H9 (cell line): ENCODE data around the gene ITGAE. TPM values are rescaled to one million over a fixed set of nuclear protein-coding genes. Genes with fewer than 3 reads are reported as not detected.

Experiments used
- DNase-seq: peaks from one replicate; pipeline ENCODE4 v3.0.0-alpha.2; 2017
- H2AFZ ChIP-seq: one replicate; pipeline ENCODE4 v1.6.1; 2013; ENCODE audit warnings: mild to moderate bottlenecking, low read length, control low read depth, moderate library complexity
- H2AK5ac ChIP-seq: 2 replicates; pipeline ENCODE4 v1.6.1; 2013; ENCODE audit warnings: low read length, control low read depth, mixed read lengths; ENCODE audit not compliant: insufficient read length
- H2BK120ac ChIP-seq: one replicate; pipeline ENCODE4 v1.6.1; 2013; ENCODE audit warnings: low read depth, mild to moderate bottlenecking, low read length, control low read depth, inconsistent platforms; ENCODE audit not compliant: poor library complexity, severe bottlenecking
- H2BK12ac ChIP-seq: 2 replicates; pipeline ENCODE4 v1.6.1; 2013; ENCODE audit warnings: low read length, control low read depth, mixed read lengths, low read depth; ENCODE audit not compliant: insufficient read length
- H2BK15ac ChIP-seq: 2 replicates; pipeline ENCODE4 v1.6.1; 2013; ENCODE audit warnings: low read depth, low read length, control low read depth
- H2BK20ac ChIP-seq: one replicate; pipeline ENCODE4 v1.6.1; 2013; ENCODE audit warnings: low read depth, mild to moderate bottlenecking, low read length, control low read depth, inconsistent platforms; ENCODE audit not compliant: poor library complexity, severe bottlenecking
- H2BK5ac ChIP-seq: 2 replicates; pipeline ENCODE4 v1.6.1; 2013; ENCODE audit warnings: low read length, control low read depth, mixed read lengths; ENCODE audit not compliant: insufficient read length
- H3K14ac ChIP-seq: 2 replicates; pipeline ENCODE4 v1.6.1; 2013; ENCODE audit warnings: low read length, control low read depth; ENCODE audit not compliant: insufficient read depth
- H3K18ac ChIP-seq: 2 replicates; pipeline ENCODE4 v1.6.1; 2013; ENCODE audit warnings: low read depth, mild to moderate bottlenecking, mixed read lengths, low read length, control low read depth; ENCODE audit not compliant: insufficient read length
- H3K23ac ChIP-seq: 2 replicates; pipeline ENCODE4 v1.6.1; 2013; ENCODE audit warnings: low read length, control low read depth, mixed read lengths, low read depth; ENCODE audit not compliant: insufficient read length
- H3K23me2 ChIP-seq: 2 replicates; pipeline ENCODE4 v1.6.1; 2013; ENCODE audit warnings: low read depth, mild to moderate bottlenecking, mixed read lengths, low read length, control low read depth; ENCODE audit not compliant: insufficient read length, poor library complexity, severe bottlenecking
- H3K27ac ChIP-seq: 2 replicates; pipeline ENCODE4 v1.5.1; 2013; ENCODE audit warnings: low read length, control low read depth, mixed read lengths, low read depth; ENCODE audit not compliant: insufficient read length
- H3K27me3 ChIP-seq: 2 replicates; pipeline ENCODE4 v1.6.1; 2013; ENCODE audit warnings: low read length, control low read depth, inconsistent platforms; ENCODE audit not compliant: insufficient read depth
- H3K4ac ChIP-seq: 2 replicates; pipeline ENCODE4 v1.6.1; 2013; ENCODE audit warnings: low read depth, mild to moderate bottlenecking, control low read depth, inconsistent platforms, low read length, moderate library complexity
- H3K4me1 ChIP-seq: 2 replicates; pipeline ENCODE4 v1.6.1; 2013; ENCODE audit warnings: low read length, control low read depth, inconsistent platforms; ENCODE audit not compliant: insufficient read depth
- H3K4me2 ChIP-seq: 2 replicates; pipeline ENCODE4 v1.6.1; 2013; ENCODE audit warnings: low read length, control low read depth, mixed read lengths; ENCODE audit not compliant: insufficient read length, insufficient read depth
- H3K56ac ChIP-seq: 2 replicates; pipeline ENCODE4 v1.6.1; 2013; ENCODE audit warnings: low read depth, mild to moderate bottlenecking, mixed read lengths, low read length, control low read depth; ENCODE audit not compliant: insufficient read length
- H3K79me1 ChIP-seq: 2 replicates; pipeline ENCODE4 v1.6.1; 2013; ENCODE audit warnings: low read depth, mild to moderate bottlenecking, moderate library complexity, low read length, control low read depth, inconsistent platforms; ENCODE audit not compliant: insufficient read depth, poor library complexity, severe bottlenecking
- H3K79me2 ChIP-seq: 2 replicates; pipeline ENCODE4 v1.6.1; 2013; ENCODE audit warnings: low read length, control low read depth, inconsistent platforms; ENCODE audit not compliant: insufficient read depth
- H3K9ac ChIP-seq: 2 replicates; pipeline ENCODE4 v1.6.1; 2013; ENCODE audit warnings: low read length, control low read depth, mixed read lengths; ENCODE audit not compliant: insufficient read length; ENCODE audit errors: extremely low read depth
- H3K9me3 ChIP-seq: one replicate; pipeline ENCODE4 v1.6.1; 2013; ENCODE audit warnings: low read depth, low read length, inconsistent platforms; ENCODE audit not compliant: control insufficient read depth
- H3T11ph ChIP-seq: one replicate; pipeline ENCODE4 v1.6.1; 2013; ENCODE audit warnings: mild to moderate bottlenecking, low read length, control low read depth, inconsistent platforms
- H4K20me1 ChIP-seq: one replicate; pipeline ENCODE4 v1.6.1; 2013; ENCODE audit not compliant: control insufficient read depth, insufficient read length, insufficient read depth
- H4K5ac ChIP-seq: 2 replicates; pipeline ENCODE4 v1.6.1; 2013; ENCODE audit warnings: low read depth, mild to moderate bottlenecking, mixed read lengths, low read length, control low read depth; ENCODE audit not compliant: insufficient read length
- H4K8ac ChIP-seq: replicated peaks from 2 replicates; pipeline ENCODE4 v1.6.1; 2013; ENCODE audit warnings: low read length, control low read depth, mixed read lengths, low read depth; ENCODE audit not compliant: insufficient read length
- H4K91ac ChIP-seq: 2 replicates; pipeline ENCODE4 v1.6.1; 2013; ENCODE audit warnings: low read depth, mild to moderate bottlenecking, moderate library complexity, mixed read lengths, low read length, control low read depth; ENCODE audit not compliant: insufficient read length
- H3K27ac Mint-ChIP-seq, 3 experiments: 2 replicates in 2 of 3; 3 replicates in 1 of 3; pipeline ENCODE4 v1.8.0; 2020 to 2021; ENCODE audit warnings: mixed read lengths in 3 of 3, mild to moderate bottlenecking in 1 of 3, moderate library complexity in 1 of 3
- H3K27me3 Mint-ChIP-seq: 2 replicates; pipeline ENCODE4 v1.8.0; 2021; ENCODE audit warnings: low read depth, mild to moderate bottlenecking, moderate library complexity, mixed read lengths
- H3K36me3 Mint-ChIP-seq, 3 experiments: 2 replicates in 2 of 3; 3 replicates in 1 of 3; pipeline ENCODE4 v1.8.0; 2020 to 2021; ENCODE audit warnings: low read depth in 3 of 3, mixed read lengths in 3 of 3; ENCODE audit not compliant: insufficient read depth in 1 of 3
- H3K4me1 Mint-ChIP-seq, 2 experiments: 2 replicates each; pipeline ENCODE4 v1.8.0; 2020; ENCODE audit warnings: mixed read lengths in 2 of 2
- H3K4me3 Mint-ChIP-seq, 2 experiments: 2 replicates in 1 of 2; 3 replicates in 1 of 2; pipeline ENCODE4 v1.8.0; 2020 to 2021; ENCODE audit warnings: mild to moderate bottlenecking in 2 of 2, mixed read lengths in 2 of 2, moderate library complexity in 1 of 2
- H3K9me3 Mint-ChIP-seq, 2 experiments: 2 replicates in 1 of 2; 3 replicates in 1 of 2; pipeline ENCODE4 v1.8.0; 2020; ENCODE audit warnings: mild to moderate bottlenecking in 2 of 2, mixed read lengths in 2 of 2, moderate library complexity in 1 of 2
- WGBS: extraction: QIAGEN DNeasy Blood & Tissue Kit; methylation state at CpG from one replicate; pipeline ENCODE4 v1.1.7; 2013; ENCODE audit warnings: missing lambda C conversion rate, low lambda C conversion rate, mixed read lengths; ENCODE audit not compliant: insufficient read length; ENCODE audit errors: extremely low coverage; 5-methylcytosine and 5-hydroxymethylcytosine counted together
- total RNA-seq: library from RNA; stranded (reverse); gene quantifications from 2 replicates; pipeline ENCODE4 v1.2.1, GENCODE V29; 2021
- TF ChIP-seq, protein P1 (sequence below): fragments of 200-600 bp; sonication (generic); conservative IDR thresholded peaks from 3 replicates; pipeline ENCODE4 v1.8.0; 2021; ENCODE audit warnings: antibody characterized with exemption, mild to moderate bottlenecking

ITGAE gene
- total RNA-seq, 1 experiment from 2014 or later = 23.5 TPM

DNA sequence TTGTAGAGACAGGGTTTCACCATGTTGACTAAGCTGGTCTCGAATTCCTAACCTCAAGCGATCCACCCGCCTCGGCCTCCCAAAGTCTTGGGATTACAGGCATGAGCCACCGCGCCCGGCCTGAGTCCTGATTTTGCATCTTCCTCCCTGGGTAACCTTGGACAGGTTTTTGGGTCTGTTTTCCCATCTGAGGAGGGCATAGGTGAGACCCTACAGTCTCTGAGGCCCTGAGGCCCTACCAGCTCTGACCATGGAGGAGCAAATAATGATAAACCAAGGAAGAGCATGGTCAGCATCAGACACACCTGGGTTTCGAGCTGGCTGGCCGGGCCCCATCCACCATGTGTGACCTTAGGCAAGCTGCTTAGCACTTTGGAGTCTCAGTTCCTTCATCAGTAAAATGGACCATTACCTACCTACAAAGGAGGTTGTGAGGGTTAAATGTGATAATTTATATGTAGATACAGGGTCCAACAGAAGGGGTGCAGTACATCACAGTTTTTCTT lies 46.2 kb upstream of the ITGAE start:
- Histone ChIP-seq H4K20me1 (no peaks in the 10 kb centered on the region), H3K27ac (no peak overlapping the region), H4K91ac (no peak overlapping the region), H3K14ac (no peak overlapping the region), H3K79me1 (peaks cover 7% of the 10 kb centered on the region), H3T11ph (no peak overlapping the region), H2AFZ (no peak overlapping the region), H2BK5ac (no peak overlapping the region), H2BK120ac (no peak overlapping the region), H2BK15ac (no peak overlapping the region), H3K9ac (no peak overlapping the region), H3K79me2 (peaks cover 8% of the 10 kb centered on the region; the same call in 1 of the 2 replicates), H3K27me3 (no peaks in the 10 kb centered on the region), H3K4me1 (no peaks in the 10 kb centered on the region), H2AK5ac (no peak overlapping the region), H3K18ac (no peak overlapping the region), H4K5ac (no peak overlapping the region), H2BK12ac (no peak overlapping the region), H3K9me3 (no peaks in the 10 kb centered on the region), H3K4ac (no peak overlapping the region), H3K23ac (no peak overlapping the region), H2BK20ac (no peak overlapping the region), H3K56ac (no peak overlapping the region), H3K23me2 (no peaks in the 10 kb centered on the region), H4K8ac (no peak overlapping the region), H3K4me2 (no peak overlapping the region)
- H3K4me3 Mint-ChIP-seq = peak overlapping the region in 1 of 2 experiments; percentile 38; a peak in 1 of 5 replicates
- TF ChIP-seq, protein P1, sequence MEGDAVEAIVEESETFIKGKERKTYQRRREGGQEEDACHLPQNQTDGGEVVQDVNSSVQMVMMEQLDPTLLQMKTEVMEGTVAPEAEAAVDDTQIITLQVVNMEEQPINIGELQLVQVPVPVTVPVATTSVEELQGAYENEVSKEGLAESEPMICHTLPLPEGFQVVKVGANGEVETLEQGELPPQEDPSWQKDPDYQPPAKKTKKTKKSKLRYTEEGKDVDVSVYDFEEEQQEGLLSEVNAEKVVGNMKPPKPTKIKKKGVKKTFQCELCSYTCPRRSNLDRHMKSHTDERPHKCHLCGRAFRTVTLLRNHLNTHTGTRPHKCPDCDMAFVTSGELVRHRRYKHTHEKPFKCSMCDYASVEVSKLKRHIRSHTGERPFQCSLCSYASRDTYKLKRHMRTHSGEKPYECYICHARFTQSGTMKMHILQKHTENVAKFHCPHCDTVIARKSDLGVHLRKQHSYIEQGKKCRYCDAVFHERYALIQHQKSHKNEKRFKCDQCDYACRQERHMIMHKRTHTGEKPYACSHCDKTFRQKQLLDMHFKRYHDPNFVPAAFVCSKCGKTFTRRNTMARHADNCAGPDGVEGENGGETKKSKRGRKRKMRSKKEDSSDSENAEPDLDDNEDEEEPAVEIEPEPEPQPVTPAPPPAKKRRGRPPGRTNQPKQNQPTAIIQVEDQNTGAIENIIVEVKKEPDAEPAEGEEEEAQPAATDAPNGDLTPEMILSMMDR = no peak
- peaks cover 21% of the 10 kb centered on the region for H3K27me3 Mint-ChIP-seq
- no peaks in the 10 kb centered on the region; a peak in 1 of 5 replicates for H3K9me3 Mint-ChIP-seq
- peaks cover 11 to 22% (median 18%) of the 10 kb centered on the region in 3 experiments; a peak in 6 of 7 replicates for H3K36me3 Mint-ChIP-seq
- DNase-seq = no peak
- H3K4me1 Mint-ChIP-seq = peaks cover 12 to 18% of the 10 kb centered on the region in 2 experiments
- no CpG with 5 or more reads among the region's 9 CpGs for WGBS
- peak overlapping the region in 1 of 3 experiments; percentile 31; a peak in 1 of 7 replicates for H3K27ac Mint-ChIP-seq
